Transverse colon (tissue), 4 donors: ENCODE results near the gene GORAB. TPM values are rescaled to one million over a fixed set of nuclear protein-coding genes. Genes with fewer than 3 reads are reported as not detected.

Source experiments
- DNase-seq: peaks from one replicate; pipeline ENCODE4 v3.0.0-alpha.2; 2019
- H3K27ac ChIP-seq, 4 donors: fragments of 200-600 bp; sonication (generic); 2 replicates each; pipeline ENCODE4 v1.5.1; 2016 to 2018; ENCODE audit warnings: inconsistent platforms in 4 of 4
- H3K27me3 ChIP-seq: fragments of 200-600 bp; sonication (generic); 2 replicates; pipeline ENCODE4 v1.5.1; 2017; ENCODE audit warnings: inconsistent platforms
- H3K36me3 ChIP-seq, 4 donors: fragments of 200-600 bp; sonication (generic); 2 replicates each; pipeline ENCODE4 v1.5.1; 2017 to 2019; ENCODE audit warnings: inconsistent platforms in 4 of 4
- H3K4me1 ChIP-seq, 4 donors: fragments of 200-600 bp; sonication (generic); 2 replicates each; pipeline ENCODE4 v1.5.1; 2017 to 2020; ENCODE audit warnings: inconsistent platforms in 4 of 4
- H3K4me3 ChIP-seq, 4 donors: fragments of 200-600 bp; sonication (generic); 1 replicate in 1 of 4; 2 replicates in 3 of 4; pipeline versions ENCODE4 v1.5.1 to v1.6.1; 2017 to 2019; ENCODE audit warnings: inconsistent platforms in 4 of 4
- H3K9me3 ChIP-seq, 2 donors: fragments of 200-600 bp; sonication (generic); 2 replicates each; pipeline ENCODE4 v1.5.1; 2017 to 2019; ENCODE audit warnings: inconsistent platforms in 2 of 2
- CTCF ChIP-seq, 5 experiments: fragments of 200-600 bp in 3 of 5; fragments of 450-650 bp in 2 of 5; sonication (generic) in 3 of 5; IDR thresholded peaks; 1 replicate in 2 of 5; 2 replicates in 3 of 5; pipeline ENCODE4 v1.5.1; 2016 to 2017; ENCODE audit warnings: antibody characterized with exemption in 5 of 5, inconsistent platforms in 3 of 5, mild to moderate bottlenecking in 2 of 5, moderate library complexity in 1 of 5
- EP300 ChIP-seq: sonication (generic); formaldehyde crosslinking; IDR thresholded peaks from one replicate; pipeline ENCODE4 v1.6.1; 2017; ENCODE audit warnings: antibody characterized with exemption, low read depth
- POLR2A ChIP-seq: fragments of 450-650 bp; IDR thresholded peaks from one replicate; pipeline ENCODE4 v1.6.1; 2016; ENCODE audit warnings: antibody characterized with exemption, mild to moderate bottlenecking, moderate library complexity
- POLR2AphosphoS5 ChIP-seq, 3 donors: sonication (generic); formaldehyde crosslinking; IDR thresholded peaks; one replicate each; pipeline ENCODE4 v1.6.1; 2016; ENCODE audit warnings: antibody characterized with exemption in 3 of 3
- WGBS, 2 donors: methylation state at CpG; one replicate each; pipeline ENCODE4 v1.1.5; 2018; ENCODE audit warnings: low coverage in 1 of 2; 5-methylcytosine and 5-hydroxymethylcytosine counted together
- in situ Hi-C, 4 donors: fragments of 200-750 bp; cut with MboI; loops; one replicate each; pipeline versions ENCODE4 v1.15.0 to v1.15.1; 2017; ENCODE audit warnings: low sequenced_read_pairs in 3 of 4, low pct_ligation_motif_present in 1 of 4, low pct_unique_long_range_greater_than_20kb in 1 of 4
- intact Hi-C: fragments of 100-400 bp; cut with DNase I; formaldehyde crosslinking; loops from one replicate; pipeline ENCODE4 v1.15.1; 2023; ENCODE audit warnings: low total_unique reads
- total RNA-seq, 4 donors: library from RNA; depleted of rRNA; stranded (reverse); fragments of >200 nt; gene quantifications; one replicate each; pipeline ENCODE4 v1.1.0, GENCODE V29; 2016

Gene GORAB
- total RNA-seq, 4 donors from 2014 or later = 8.2 to 83.0 (median 29.9) TPM

GRCh38 chr1:170510163-170510562 is 21.8 kb upstream of the GORAB start:
- TF ChIP-seq POLR2A = no peak
- no peak for TF ChIP-seq POLR2AphosphoS5 (IDR thresholded peaks at IDR 0.05)
- TF ChIP-seq EP300 = no peak
- no peak for TF ChIP-seq CTCF (IDR thresholded peaks at IDR 0.05)
- no peak for DNase-seq
- no peaks in the 10 kb centered on the region for H3K27me3 ChIP-seq
- H3K4me1 ChIP-seq = no peaks in the 10 kb centered on the region
- H3K27ac ChIP-seq = no peak overlapping the region
- H3K9me3 ChIP-seq = no peaks in the 10 kb centered on the region
- in situ Hi-C loops (no loop called here), intact Hi-C loops (no loop called here)
- no peak overlapping the region for H3K4me3 ChIP-seq
- H3K36me3 ChIP-seq = no peaks in the 10 kb centered on the region
- WGBS, 2 donors = 78 to 90% methylated on average over 1 of the region's 1 CpG

DNA sequence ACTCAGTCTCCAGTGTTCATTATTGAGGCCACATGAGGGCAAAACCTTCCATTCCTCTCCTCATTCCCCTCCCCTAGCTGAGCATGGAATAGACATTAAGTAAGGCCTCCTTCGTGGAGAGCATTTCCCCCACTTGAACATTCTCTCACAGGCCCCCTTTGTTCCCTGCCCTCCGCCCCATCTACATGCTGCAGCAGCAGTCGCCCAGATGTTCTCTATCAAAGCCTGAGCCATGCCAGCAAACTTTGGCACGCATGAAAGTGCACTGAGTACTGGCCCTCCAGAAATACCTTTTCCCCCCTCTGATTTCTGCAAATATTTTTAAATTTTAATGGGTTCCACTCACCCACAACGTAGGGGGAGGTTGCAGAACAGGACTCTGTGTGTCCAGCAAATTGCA is 20.9 kb upstream of the GORAB start:
- TF ChIP-seq POLR2AphosphoS5 (IDR thresholded peaks at IDR 0.05) = no peak
- TF ChIP-seq CTCF (IDR thresholded peaks at IDR 0.05) = no peak
- no peak for TF ChIP-seq EP300
- TF ChIP-seq POLR2A = no peak
- no peak overlapping the region for H3K27ac ChIP-seq
- no peaks in the 10 kb centered on the region for H3K9me3 ChIP-seq
- no peaks in the 10 kb centered on the region for H3K36me3 ChIP-seq
- intact Hi-C loops = no loop called here
- no peak for DNase-seq
- in situ Hi-C loops = no loop called here
- H3K27me3 ChIP-seq = no peaks in the 10 kb centered on the region
- no peak overlapping the region for H3K4me3 ChIP-seq
- no peaks in the 10 kb centered on the region for H3K4me1 ChIP-seq
- WGBS, 2 donors = 33 to 54% methylated on average over 1 to 5 of the region's 5 CpGs

DNA sequence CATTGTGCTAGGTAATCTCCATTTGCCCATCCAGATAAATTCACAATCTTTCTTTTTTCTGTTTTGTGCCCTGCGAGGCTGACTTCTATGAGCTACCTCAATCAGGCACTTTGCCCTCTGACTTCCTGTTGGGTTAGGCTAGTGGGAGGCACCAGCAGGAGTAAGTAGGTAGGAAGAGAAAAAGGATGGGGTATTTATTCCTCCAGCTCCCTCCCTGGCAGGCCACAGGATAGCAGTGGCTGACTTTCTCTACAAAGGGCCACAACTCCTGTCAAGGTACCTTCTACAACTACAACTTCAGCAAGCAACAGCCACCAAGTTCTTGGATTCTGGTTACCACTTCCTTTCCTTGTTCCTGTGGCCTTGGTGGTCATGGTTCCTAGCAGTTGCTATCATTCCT is 18.8 kb upstream of the GORAB start:
- no peaks in the 10 kb centered on the region for H3K9me3 ChIP-seq
- no peak overlapping the region for H3K27ac ChIP-seq
- no peaks in the 10 kb centered on the region for H3K36me3 ChIP-seq
- WGBS, 2 donors = 59 to 80% methylated on average over 1 of the region's 1 CpG
- in situ Hi-C loops (no loop called here), intact Hi-C loops (no loop called here)
- no peaks in the 10 kb centered on the region for H3K27me3 ChIP-seq
- TF ChIP-seq CTCF (IDR thresholded peaks at IDR 0.05) (no peak), POLR2A (no peak), EP300 (no peak), POLR2AphosphoS5 (IDR thresholded peaks at IDR 0.05) (no peak)
- peaks cover 0 to 9% (median 0%) of the 10 kb centered on the region in 4 donors for H3K4me1 ChIP-seq
- DNase-seq = no peak
- H3K4me3 ChIP-seq = no peak overlapping the region

GRCh38 chr1:170518185-170518834 is 13.7 kb upstream of the GORAB start:
- in situ Hi-C loops = no loop called here
- no peak overlapping the region for H3K4me3 ChIP-seq
- intact Hi-C loops = no loop called here
- no peaks in the 10 kb centered on the region for H3K27me3 ChIP-seq
- H3K36me3 ChIP-seq = no peaks in the 10 kb centered on the region
- peak; percentile 13 for DNase-seq
- H3K9me3 ChIP-seq = no peaks in the 10 kb centered on the region
- WGBS, 2 donors = 35 to 38% methylated on average over 3 to 4 of the region's 4 CpGs
- no peak for TF ChIP-seq POLR2A
- no peak for TF ChIP-seq POLR2AphosphoS5 (IDR thresholded peaks at IDR 0.05)
- no peak for TF ChIP-seq EP300
- no peak for TF ChIP-seq CTCF (IDR thresholded peaks at IDR 0.05)
- peaks cover 0 to 18% (median 6%) of the 10 kb centered on the region in 4 donors for H3K4me1 ChIP-seq
- H3K27ac ChIP-seq = peak overlapping the region; percentile 56 to 71 (median 64)
